CD14-positive monocyte (primary cell): ENCODE data around the gene CANT1. TPM values are rescaled to one million over a fixed set of nuclear protein-coding genes. Genes with fewer than 3 reads are reported as not detected.

Experiments used
- DNase-seq, 3 donors: peaks; one replicate each; pipeline ENCODE4 v3.0.0-alpha.2; 2011 to 2022
- H2AFZ ChIP-seq: 2 replicates; pipeline ENCODE4 v1.6.0; 2012; ENCODE audit warnings: mild to moderate bottlenecking, low read depth, low read length, inconsistent platforms; ENCODE audit not compliant: insufficient read depth, poor library complexity, severe bottlenecking
- H3K27ac ChIP-seq, 2 donors: 1 replicate in 1 of 2; 2 replicates in 1 of 2; pipeline ENCODE4 v1.5.1; 2012 to 2013; ENCODE audit warnings: low read length in 2 of 2, control low read depth in 1 of 2, inconsistent platforms in 1 of 2, low read depth in 1 of 2, mild to moderate bottlenecking in 1 of 2
- H3K27me3 ChIP-seq, 2 donors: one replicate each; pipeline versions ENCODE4 v1.6.0 to v1.6.1; 2011 to 2013; ENCODE audit warnings: low read length in 2 of 2; ENCODE audit not compliant: control insufficient read depth in 2 of 2, insufficient read depth in 2 of 2
- H3K36me3 ChIP-seq, 2 donors: replicated peaks in 1 of 2; 1 replicate in 1 of 2; 2 replicates in 1 of 2; pipeline versions ENCODE4 v1.5.1 to v1.6.1; 2012 to 2013; ENCODE audit warnings: low read length in 2 of 2, control low read depth in 1 of 2, inconsistent platforms in 1 of 2, mild to moderate bottlenecking in 1 of 2; ENCODE audit not compliant: insufficient read depth in 2 of 2, control insufficient read depth in 1 of 2
- H3K4me1 ChIP-seq, 2 donors: 1 replicate in 1 of 2; 2 replicates in 1 of 2; pipeline versions ENCODE4 v1.5.1 to v1.6.1; 2012 to 2013; ENCODE audit warnings: low read length in 2 of 2, control low read depth in 1 of 2, inconsistent platforms in 1 of 2, mild to moderate bottlenecking in 1 of 2, moderate library complexity in 1 of 2; ENCODE audit not compliant: insufficient read depth in 2 of 2, control insufficient read depth in 1 of 2
- H3K4me2 ChIP-seq: replicated peaks from 2 replicates; pipeline ENCODE3; 2012; ENCODE audit warnings: low read length, moderate library complexity, mild to moderate bottlenecking; ENCODE audit not compliant: poor library complexity, severe bottlenecking; ENCODE audit errors: extremely low read depth
- H3K4me3 ChIP-seq, 3 experiments: fragments of 200-600 bp in 1 of 3; sonication (generic) in 1 of 3; replicated peaks in 1 of 3; 1 replicate in 2 of 3; 2 replicates in 1 of 3; pipeline ENCODE4 v1.5.1; 2011 to 2013; ENCODE audit warnings: low read length in 3 of 3, mild to moderate bottlenecking in 3 of 3, control low read depth in 2 of 3, low read depth in 2 of 3, inconsistent platforms in 1 of 3, moderate library complexity in 1 of 3
- H3K79me2 ChIP-seq: 2 replicates; pipeline ENCODE4 v1.6.0; 2012; ENCODE audit warnings: mild to moderate bottlenecking, control low read depth, inconsistent platforms, low read length, moderate library complexity; ENCODE audit not compliant: insufficient read depth
- H3K9ac ChIP-seq: 2 replicates; pipeline ENCODE4 v1.6.0; 2017; ENCODE audit warnings: low read length, mild to moderate bottlenecking; ENCODE audit not compliant: insufficient read depth, poor library complexity, severe bottlenecking
- H3K9me3 ChIP-seq, 2 donors: replicated peaks in 1 of 2; 1 replicate in 1 of 2; 2 replicates in 1 of 2; pipeline versions ENCODE4 v1.5.1 to v1.6.1; 2012 to 2013; ENCODE audit warnings: low read length in 2 of 2, control low read depth in 1 of 2; ENCODE audit not compliant: control insufficient read depth in 1 of 2, insufficient read depth in 1 of 2
- H4K20me1 ChIP-seq: 2 replicates; pipeline ENCODE4 v1.6.0; 2012; ENCODE audit warnings: mild to moderate bottlenecking, low read length, control low read depth, moderate library complexity; ENCODE audit not compliant: insufficient read depth
- H3K27ac Mint-ChIP-seq, 7 donors: one replicate each; pipeline ENCODE4 v1.8.0; 2020; ENCODE audit warnings: mild to moderate bottlenecking in 7 of 7, mixed read lengths in 7 of 7, moderate library complexity in 6 of 7, inconsistent platforms in 2 of 7
- H3K27me3 Mint-ChIP-seq, 3 donors: one replicate each; pipeline ENCODE4 v1.8.0; 2021 to 2022; ENCODE audit warnings: low read depth in 3 of 3, mild to moderate bottlenecking in 3 of 3, mixed read lengths in 3 of 3, moderate library complexity in 3 of 3, inconsistent platforms in 1 of 3
- H3K36me3 Mint-ChIP-seq, 2 donors: one replicate each; pipeline ENCODE4 v1.8.0; 2020; ENCODE audit warnings: mixed read lengths in 2 of 2, inconsistent platforms in 1 of 2, mild to moderate bottlenecking in 1 of 2
- H3K4me1 Mint-ChIP-seq: one replicate; pipeline ENCODE4 v1.8.0; 2020; ENCODE audit warnings: mild to moderate bottlenecking, mixed read lengths
- H3K4me3 Mint-ChIP-seq, 2 donors: one replicate each; pipeline ENCODE4 v1.8.0; 2020; ENCODE audit warnings: mild to moderate bottlenecking in 2 of 2, mixed read lengths in 2 of 2, moderate library complexity in 1 of 2
- H3K9me3 Mint-ChIP-seq, 7 donors: one replicate each; pipeline ENCODE4 v1.8.0; 2020 to 2022; ENCODE audit warnings: mixed read lengths in 7 of 7, mild to moderate bottlenecking in 6 of 7, moderate library complexity in 6 of 7, inconsistent platforms in 2 of 7
- CTCF ChIP-seq: fragments of 200-600 bp; IDR thresholded peaks from one replicate; pipeline ENCODE4 v1.8.0; 2022; ENCODE audit warnings: antibody characterized with exemption, mild to moderate bottlenecking
- WGBS: methylation state at CpG from one replicate; pipeline ENCODE4 v1.1.5; 2013; ENCODE audit warnings: missing lambda C conversion rate; ENCODE audit not compliant: insufficient coverage; 5-methylcytosine and 5-hydroxymethylcytosine counted together
- intact Hi-C, 2 donors: fragments of 100-400 bp; cut with micrococcal nuclease; formaldehyde crosslinking; loops; one replicate each; pipeline versions ENCODE4 v1.15.0 to v1.15.1; 2023
- polyA plus RNA-seq, 3 donors: library from polyadenylated mRNA; depleted of rRNA in 1 of 3; unstranded in 2 of 3; stranded (reverse) in 1 of 3; fragments of 300-500 nt in 2 of 3; fragments of >200 nt in 1 of 3; fragmentation: Illumina TruSeq in 2 of 3; gene quantifications; 1 replicate in 2 of 3; 2 replicates in 1 of 3; pipeline ENCODE4 v1.2.3, GENCODE V29; 2012 to 2021

CANT1 gene
- polyA plus RNA-seq, 3 donors, result 10.6 to 16.6 (median 14.3) TPM

GRCh38 chr17:79041723-79042420, 32.3 kb upstream of the CANT1 start:
- no peaks in the 10 kb centered on the region for H3K79me2 ChIP-seq
- no peak for DNase-seq
- no peaks in the 10 kb centered on the region for H3K9me3 ChIP-seq
- intact Hi-C loops, result no loop called here
- no peaks in the 10 kb centered on the region for H3K36me3 Mint-ChIP-seq
- no peak for TF ChIP-seq CTCF
- H3K4me1 Mint-ChIP-seq, result peaks cover 10% of the 10 kb centered on the region
- no peak overlapping the region for H3K27ac ChIP-seq
- no peak overlapping the region for H3K4me3 ChIP-seq
- no peaks in the 10 kb centered on the region for H3K36me3 ChIP-seq
- no peak overlapping the region for H3K9ac ChIP-seq
- H3K27ac Mint-ChIP-seq, result no peak overlapping the region
- peaks cover 0 to 6% of the 10 kb centered on the region in 2 donors for H3K27me3 ChIP-seq
- H3K4me3 Mint-ChIP-seq, result no peak overlapping the region
- 90% methylated on average over 12 of the region's 29 CpGs for WGBS
- H2AFZ ChIP-seq, result no peak overlapping the region
- H3K9me3 Mint-ChIP-seq, result peaks cover 0 to 7% (median 0%) of the 10 kb centered on the region in 7 donors
- peaks cover 12 to 46% (median 34%) of the 10 kb centered on the region in 3 donors for H3K27me3 Mint-ChIP-seq
- H3K4me1 ChIP-seq, result peaks cover 2 to 3% of the 10 kb centered on the region in 2 donors
- H4K20me1 ChIP-seq, result no peaks in the 10 kb centered on the region
- H3K4me2 ChIP-seq, result no peak overlapping the region

- peaks cover 16% of the 10 kb centered on the region for H3K4me1 Mint-ChIP-seq
- WGBS, result 100% methylated on average over 6 of the region's 13 CpGs
- peaks cover 10% of the 10 kb centered on the region in 2 donors for H3K4me1 ChIP-seq
Observed at GRCh38 chr17:79041041-79041570, 31.5 kb upstream of the CANT1 start.

More at GRCh38 chr17:79041041-79041570, 31.5 kb upstream of the CANT1 start:
- no peaks in the 10 kb centered on the region for H3K9me3 ChIP-seq
- peaks cover 0 to 6% of the 10 kb centered on the region in 2 donors for H3K27me3 ChIP-seq
- no peaks in the 10 kb centered on the region for H3K79me2 ChIP-seq
- H3K36me3 ChIP-seq, result no peaks in the 10 kb centered on the region
- H3K4me3 Mint-ChIP-seq, result no peak overlapping the region
- H3K9ac ChIP-seq, result no peak overlapping the region
- H3K27ac ChIP-seq, result no peak overlapping the region
- intact Hi-C loops, result no loop called here
- no peaks in the 10 kb centered on the region for H4K20me1 ChIP-seq
- no peak for DNase-seq
- peak overlapping the region in 1 of 7 donors; percentile 3 for H3K27ac Mint-ChIP-seq
- no peak overlapping the region for H3K4me3 ChIP-seq
- H2AFZ ChIP-seq, result no peak overlapping the region
- H3K36me3 Mint-ChIP-seq, result no peaks in the 10 kb centered on the region
- TF ChIP-seq CTCF, result no peak
- peaks cover 12 to 44% (median 33%) of the 10 kb centered on the region in 3 donors for H3K27me3 Mint-ChIP-seq
- H3K4me2 ChIP-seq, result no peak overlapping the region
- H3K9me3 Mint-ChIP-seq, result peaks cover 0 to 7% (median 0%) of the 10 kb centered on the region in 7 donors
